GM12878 (cell line): ENCODE measurements around the gene LSM14A. TPM values are rescaled to one million over a fixed set of nuclear protein-coding genes. Genes with fewer than 3 reads are reported as not detected.
A peak's percentile ranks its signal among the peaks of the same experiment; 100 is the strongest.

Source experiments
- ATAC-seq: fragments of 200-7000 bp; cut with Tn5 transposase; 3 replicates; pipeline ENCODE4 v1.9.1; 2020; ENCODE audit warnings: mild to moderate bottlenecking, moderate library complexity
- BruUV-seq: library from RNA; stranded (reverse); fragments of 400-500 nt; replicated peaks from 2 replicates; lab custom pipeline; 2021; lab: Mats Ljungman, UMichigan
- CTCF ChIA-PET: fragments of 300-600 bp; sonication (Branson Sonifier 250); formaldehyde crosslinking; extraction: SDS; loops from one replicate; lab custom pipeline; 2021; ENCODE audit warnings: inconsistent platforms; lab: Yijun Ruan, JAX
- POLR2A ChIA-PET: fragments of 350-600 bp; formaldehyde crosslinking; extraction: SDS; loops from one replicate; lab custom pipeline; 2021; ENCODE audit warnings: inconsistent platforms; lab: Charles Lee
- RAD21 ChIA-PET: fragments of 300-600 bp; sonication (Branson Sonifier 250); formaldehyde crosslinking; loops from one replicate; lab custom pipeline; 2023; ENCODE audit warnings: antibody characterized with exemption; ENCODE audit not compliant: unreplicated experiment; lab: Charles Lee
- SMC1A ChIA-PET: fragments of 300-600 bp; sonication (Branson Sonifier 250); formaldehyde crosslinking; loops from one replicate; lab custom pipeline; 2023; ENCODE audit not compliant: unreplicated experiment, uncharacterized antibody; lab: Charles Lee
- DNase-seq: peaks from one replicate; pipeline ENCODE4 v3.0.0-alpha.2; 2011; ENCODE audit warnings: low read depth, low spot score
- FAIRE-seq: peaks from 3 replicates; lab custom pipeline; 2011; peaks lifted over from hg19 to GRCh38; lab: Jason Lieb, UNC
- H2AFZ ChIP-seq: 2 replicates; pipeline ENCODE4 v1.6.0; 2011; ENCODE audit warnings: low read depth, low read length, control low read depth; ENCODE audit not compliant: control insufficient read depth
- H3K27ac ChIP-seq: 2 replicates; pipeline ENCODE4 v1.5.1; 2011; ENCODE audit warnings: control low read depth; ENCODE audit not compliant: control insufficient read depth, insufficient read depth
- H3K27me3 ChIP-seq, 2 experiments: replicated peaks in 1 of 2; 2 replicates each; pipeline versions ENCODE4 v1.6.0 to v1.6.1; 2011; ENCODE audit warnings: low read length in 1 of 2; ENCODE audit not compliant: control insufficient read depth in 2 of 2, insufficient read depth in 2 of 2
- H3K36me3 ChIP-seq, 2 experiments: 2 replicates each; pipeline ENCODE4 v1.5.1; 2011; ENCODE audit warnings: low read length in 1 of 2; ENCODE audit not compliant: control insufficient read depth in 2 of 2, insufficient read depth in 2 of 2
- H3K4me1 ChIP-seq: 2 replicates; pipeline ENCODE4 v1.6.1; 2011; ENCODE audit warnings: mild to moderate bottlenecking, low read length, moderate library complexity, mixed read lengths; ENCODE audit not compliant: control insufficient read depth, insufficient read depth
- H3K4me2 ChIP-seq: 2 replicates; pipeline ENCODE4 v1.6.0; 2011; ENCODE audit warnings: control low read depth; ENCODE audit not compliant: control insufficient read depth, insufficient read depth
- H3K4me3 ChIP-seq: fragments of 200-600 bp; sonication (generic); 2 replicates; pipeline ENCODE4 v1.5.1; 2016
- H3K79me2 ChIP-seq: 2 replicates; pipeline ENCODE4 v1.6.0; 2011; ENCODE audit warnings: low read length; ENCODE audit not compliant: control insufficient read depth, insufficient read depth
- H3K9ac ChIP-seq: 2 replicates; pipeline ENCODE4 v1.8.0; 2011; ENCODE audit warnings: low read length, control low read depth, mixed read lengths; ENCODE audit not compliant: control insufficient read depth, insufficient read depth
- H3K9me3 ChIP-seq: replicated peaks from 3 replicates; pipeline ENCODE4 v1.5.1; 2011; ENCODE audit warnings: mild to moderate bottlenecking, low read length; ENCODE audit not compliant: control insufficient read depth, insufficient read depth
- H4K20me1 ChIP-seq: 2 replicates; pipeline ENCODE4 v1.6.0; 2011; ENCODE audit not compliant: control insufficient read depth, insufficient read depth
- BCL3 ChIP-seq: IDR thresholded peaks from 2 replicates; pipeline ENCODE4 v1.6.1; 2011; ENCODE audit warnings: borderline replicate concordance, low read depth, mild to moderate bottlenecking, moderate library complexity, low read length; ENCODE audit not compliant: insufficient read depth, poor library complexity, severe bottlenecking
- NRF1 ChIP-seq: conservative IDR thresholded peaks from 2 replicates; pipeline ENCODE4 v1.6.1; 2011; ENCODE audit warnings: mild to moderate bottlenecking, low read depth, low read length, improper control_type of control experiment
- PAX5 ChIP-seq: IDR thresholded peaks from 2 replicates; pipeline ENCODE4 v1.6.1; 2011; ENCODE audit warnings: low read depth, low read length, borderline replicate concordance
- POLR2A ChIP-seq: IDR thresholded peaks from 2 replicates; pipeline ENCODE4 v1.6.1; 2011; ENCODE audit warnings: low read depth, mild to moderate bottlenecking, low read length
- TARDBP ChIP-seq: IDR thresholded peaks from 2 replicates; pipeline ENCODE4 v1.6.1; 2016; ENCODE audit warnings: borderline replicate concordance
- WGBS: methylation state at CpG from one replicate; pipeline ENCODE4 v1.1.6; 2016; ENCODE audit warnings: low lambda C conversion rate; ENCODE audit not compliant: insufficient replicate concordance, insufficient coverage; ENCODE audit errors: missing lambda C conversion rate; 5-methylcytosine and 5-hydroxymethylcytosine counted together
- in situ Hi-C: fragments of 300-500 bp; cut with MboI; formaldehyde crosslinking; loops from 9 replicates; pipeline ENCODE4 v1.14.3; 2018; ENCODE audit warnings: mixed read lengths
- intact Hi-C: fragments of 100-400 bp; cut with micrococcal nuclease; formaldehyde crosslinking; loops from one replicate; pipeline ENCODE4 v1.14.2; 2022; ENCODE audit not compliant: unreplicated experiment
- polyA plus RNA-seq, 11 experiments: library from polyadenylated mRNA; depleted of rRNA in 4 of 11; unstranded in 6 of 11; stranded (reverse) in 5 of 11; fragments of >200 nt; fragmentation: Nextera tagmentation in 4 of 11; fragmentation: Illumina TruSeq in 1 of 11; extraction: Ambion mirVana in 4 of 11; extraction: Trizol in 1 of 11; gene quantifications; 1 replicate in 1 of 11; 2 replicates in 10 of 11; pipeline versions ENCODE4 v1.2.1 to v1.2.3, GENCODE V29; 2011 to 2016; ENCODE audit warnings: inconsistent platforms in 2 of 11, missing spikeins in 2 of 11, low read depth in 1 of 11
- total RNA-seq, 4 experiments: library from RNA; depleted of rRNA in 3 of 4; stranded (reverse); fragments of >200 nt in 3 of 4; fragmentation: Illumina TruSeq in 1 of 4; extraction: Trizol in 1 of 4; gene quantifications; 2 replicates each; pipeline versions ENCODE4 v1.2.1 to v1.2.3, GENCODE V29; 2013 to 2021

LSM14A gene
- total and polyA plus RNA-seq, 10 of the 15 experiments (the other 5 are each of a cell fraction or from before 2014, with no cell fraction given): 21.9 to 193 (median 89.4) TPM

- no peak for TF ChIP-seq TARDBP
Observed at GRCh38 chr19:34228762-34229161, 56.5 kb downstream of the LSM14A start (continued).

- SMC1A ChIA-PET: no interaction called here
- Histone ChIP-seq H3K36me3 (peaks cover 2 to 15% of the 10 kb centered on the region in 2 experiments), H3K9me3 (no peaks in the 10 kb centered on the region), H3K4me1 (peaks cover 30% of the 10 kb centered on the region), H3K27me3 (no peaks in the 10 kb centered on the region), H3K4me3 (no peak overlapping the region), H3K4me2 (no peak overlapping the region), H2AFZ (no peak overlapping the region), H3K9ac (no peak overlapping the region), H3K27ac (no peak overlapping the region), H4K20me1 (no peaks in the 10 kb centered on the region), H3K79me2 (no peaks in the 10 kb centered on the region; the same call in none of the 2 replicates)
- no peak for DNase-seq
- WGBS: 67% methylated on average over 4 of the region's 4 CpGs
- BruUV-seq: no TSS peak
- TF ChIP-seq NRF1 (no peak), BCL3 (peak; percentile 37)
- CTCF ChIA-PET: no interaction called here
- in situ Hi-C loops (no loop called here), intact Hi-C loops (loop anchor here (10.0 kb wide), 1 partner anchor 105 kb away; no protein-coding TSS in a partner anchor)
- RAD21 ChIA-PET: no interaction called here
- FAIRE-seq: no peak
- no peak for ATAC-seq
- POLR2A ChIA-PET: no interaction called here
Observed at GRCh38 chr19:34229721-34230120, 57.4 kb downstream of the LSM14A start.

GRCh38 chr19:34230820-34231219 is 58.5 kb downstream of the LSM14A start:
- intact Hi-C loops (no loop called here), in situ Hi-C loops (no loop called here)
- RAD21 ChIA-PET: no interaction called here
- CTCF ChIA-PET: interaction anchor here (2.9 kb wide), 1 partner anchor 10 kb away, joined by 20 read pairs; no protein-coding TSS in a partner anchor
- ATAC-seq: no peak
- no peak overlapping the region for H3K4me3 ChIP-seq
- no peak overlapping the region for H3K9ac ChIP-seq
- BruUV-seq: no TSS peak
- no peak overlapping the region for H3K27ac ChIP-seq
- H3K9me3 ChIP-seq: no peaks in the 10 kb centered on the region
- SMC1A ChIA-PET: interaction anchor here (2.3 kb wide), 1 partner anchor 12 kb away, joined by 8 read pairs; no protein-coding TSS in a partner anchor
- H4K20me1 ChIP-seq: no peaks in the 10 kb centered on the region
- peaks cover 19% of the 10 kb centered on the region for H3K4me1 ChIP-seq
- H3K27me3 ChIP-seq: no peaks in the 10 kb centered on the region
- POLR2A ChIA-PET: interaction anchor here (0.6 kb wide), 1 partner anchor 592 kb away, joined by 7 read pairs; no protein-coding TSS in a partner anchor
- WGBS: 95% methylated on average over 10 of the region's 10 CpGs
- no peaks in the 10 kb centered on the region; the same call in 1 of the 2 replicates for H3K79me2 ChIP-seq
- H3K36me3 ChIP-seq: peaks cover 2 to 4% of the 10 kb centered on the region in 2 experiments; a peak in 2 of 4 replicates
- no peak for TF ChIP-seq PAX5
- TF ChIP-seq POLR2A: peak; percentile 27; the same call in 1 of the 2 replicates
- H3K4me2 ChIP-seq: no peak overlapping the region
- DNase-seq: no peak
- no peak overlapping the region for H2AFZ ChIP-seq
- no peak for FAIRE-seq
